Activated naive CD4-positive, alpha-beta T cell treated with anti-CD3 and anti-CD28 coated beads for 36 hours (primary cell): ENCODE data around the gene RNF168. TPM values are rescaled to one million over a fixed set of nuclear protein-coding genes. Genes with fewer than 3 reads are reported as not detected.
A peak's percentile ranks its signal among the peaks of the same experiment; 100 is the strongest.
"Not testable (repeated sequence)": the region's sequence is repeated elsewhere in the genome, so short reads cannot be mapped to it uniquely, and the experiment has no call there.

Source experiments
- CTCF ChIA-PET: fragments of 350-600 bp; sonication (Branson Sonifier 250); formaldehyde crosslinking; loops from one replicate; lab custom pipeline; 2021; ENCODE audit warnings: antibody characterized with exemption; lab: Charles Lee
- DNase-seq: peaks from one replicate; pipeline ENCODE4 v3.0.0-alpha.2; 2020
- H3K27ac Mint-ChIP-seq: one replicate; pipeline ENCODE4 v1.8.0; 2021; ENCODE audit warnings: mild to moderate bottlenecking, mixed read lengths
- H3K27me3 Mint-ChIP-seq: one replicate; pipeline ENCODE4 v1.8.0; 2021; ENCODE audit warnings: low read depth, mixed read lengths
- H3K36me3 Mint-ChIP-seq: one replicate; pipeline ENCODE4 v1.8.0; 2021; ENCODE audit warnings: low read depth, mixed read lengths
- H3K4me1 Mint-ChIP-seq: one replicate; pipeline ENCODE4 v1.8.0; 2021; ENCODE audit warnings: low read depth, mixed read lengths
- H3K4me3 Mint-ChIP-seq: one replicate; pipeline ENCODE4 v1.8.0; 2021; ENCODE audit warnings: mild to moderate bottlenecking, moderate library complexity, mixed read lengths
- H3K9me3 Mint-ChIP-seq: one replicate; pipeline ENCODE4 v1.8.0; 2021; ENCODE audit warnings: mixed read lengths
- intact Hi-C: fragments of 100-400 bp; cut with micrococcal nuclease; formaldehyde crosslinking; loops from one replicate; pipeline ENCODE4 v1.15.1; 2023
- total RNA-seq, 2 experiments: library from RNA; stranded (reverse); gene quantifications; one replicate each; pipeline ENCODE4 v1.2.3, GENCODE V29; 2021

Gene RNF168
- total RNA-seq, 2 experiments from 2014 or later = 28.9 to 29.1 TPM

- peaks cover 3% of the 10 kb centered on the region for H3K36me3 Mint-ChIP-seq
- H3K4me1 Mint-ChIP-seq = no peaks in the 10 kb centered on the region
Measured at GRCh38 chr3:196514350-196514716, 10.8 kb upstream of the RNF168 start.

GRCh38 chr3:196513697-196514349 is 10.3 kb upstream of the RNF168 start:
- Mint-ChIP-seq H3K27ac (no peak overlapping the region), H3K4me3 (no peak overlapping the region), H3K27me3 (no peaks in the 10 kb centered on the region), H3K4me1 (no peaks in the 10 kb centered on the region), H3K36me3 (no peaks in the 10 kb centered on the region), H3K9me3 (peaks cover 9% of the 10 kb centered on the region)
- CTCF ChIA-PET = interaction anchor here (0.7 to 3.0 kb wide), 4 partner anchors 8 to 40 kb away, joined by 4 to 22 read pairs (median 5); no protein-coding TSS in a partner anchor
- DNase-seq = no peak
- intact Hi-C loops = no loop called here

More at GRCh38 chr3:196514350-196514716, 10.8 kb upstream of the RNF168 start:
- CTCF ChIA-PET = interaction anchor here (3.0 kb wide), 1 partner anchor 8 kb away, joined by 22 read pairs; no protein-coding TSS in a partner anchor
- H3K9me3 Mint-ChIP-seq = peaks cover 15% of the 10 kb centered on the region
- H3K27me3 Mint-ChIP-seq = no peaks in the 10 kb centered on the region
- H3K27ac Mint-ChIP-seq = no peak overlapping the region
- intact Hi-C loops = no loop called here
- DNase-seq = no peak
- H3K4me3 Mint-ChIP-seq = no peak overlapping the region

- intact Hi-C loops, DNase-seq, H3K9me3 Mint-ChIP-seq, H3K27ac Mint-ChIP-seq, H3K36me3 Mint-ChIP-seq, H3K27me3 Mint-ChIP-seq, H3K4me1 Mint-ChIP-seq, H3K4me3 Mint-ChIP-seq: not testable (repeated sequence)
- CTCF ChIA-PET = interaction anchor here (0.6 to 3.0 kb wide), 3 partner anchors 10 to 143 kb away, joined by 3 to 22 read pairs (median 3); no protein-coding TSS in a partner anchor
Measured at GRCh38 chr3:196511646-196512425, 8.3 kb upstream of the RNF168 start.

GRCh38 chr3:196511108-196511507 is 7.5 kb upstream of the RNF168 start:
- H3K4me3 Mint-ChIP-seq, DNase-seq, H3K36me3 Mint-ChIP-seq, H3K9me3 Mint-ChIP-seq, intact Hi-C loops, H3K4me1 Mint-ChIP-seq, H3K27ac Mint-ChIP-seq, CTCF ChIA-PET, H3K27me3 Mint-ChIP-seq: not testable (repeated sequence)

- Mint-ChIP-seq H3K4me3 (no peak overlapping the region), H3K27me3 (no peaks in the 10 kb centered on the region), H3K27ac (no peak overlapping the region), H3K9me3 (peaks cover 8% of the 10 kb centered on the region), H3K4me1 (peaks cover 3% of the 10 kb centered on the region), H3K36me3 (peaks cover 5% of the 10 kb centered on the region)
- no peak for DNase-seq
- intact Hi-C loops = loop anchor here (10.0 kb wide), 1 partner anchor 1062 kb away; the partner anchor contains the start of gene ACAP2
- CTCF ChIA-PET = interaction anchor here (6.2 kb wide), 1 partner anchor 17 kb away, joined by 37 read pairs; no protein-coding TSS in a partner anchor
Measured at GRCh38 chr3:196506687-196507086, 3.1 kb upstream of the RNF168 start.

GRCh38 chr3:196504556-196504955 is 988 bp upstream of the RNF168 start:
- intact Hi-C loops = loop anchor here (5.0 to 10.0 kb wide), 2 partner anchors 952 to 1060 kb away; partner anchors contain the start of gene ACAP2
- peaks cover 19% of the 10 kb centered on the region for H3K4me1 Mint-ChIP-seq
- peaks cover 8% of the 10 kb centered on the region for H3K9me3 Mint-ChIP-seq
- CTCF ChIA-PET = interaction anchor here (6.2 kb wide), 1 partner anchor 19 kb away, joined by 37 read pairs; no protein-coding TSS in a partner anchor
- no peaks in the 10 kb centered on the region for H3K27me3 Mint-ChIP-seq
- H3K27ac Mint-ChIP-seq = no peak overlapping the region
- H3K4me3 Mint-ChIP-seq = peak overlapping the region; percentile 88
- DNase-seq = no peak
- H3K36me3 Mint-ChIP-seq = peaks cover 20% of the 10 kb centered on the region

- peaks cover 25% of the 10 kb centered on the region for H3K36me3 Mint-ChIP-seq
- H3K27ac Mint-ChIP-seq = peak overlapping the region; percentile 93
- H3K4me3 Mint-ChIP-seq = peak overlapping the region; percentile 88
- H3K27me3 Mint-ChIP-seq, H3K9me3 Mint-ChIP-seq, DNase-seq: not testable (repeated sequence)
- CTCF ChIA-PET = interaction anchor here (6.2 kb wide), 1 partner anchor 20 kb away, joined by 37 read pairs; no protein-coding TSS in a partner anchor
- H3K4me1 Mint-ChIP-seq = peaks cover 25% of the 10 kb centered on the region
- intact Hi-C loops = loop anchor here (5.0 to 10.0 kb wide), 2 partner anchors 952 to 1059 kb away; partner anchors contain the start of gene ACAP2
Measured at GRCh38 chr3:196504077-196504398, 470 bp upstream of the RNF168 start.

- intact Hi-C loops = loop anchor here (1.0 to 10.0 kb wide), 10 partner anchors 26 to 1058 kb away; partner anchors contain the start of genes ACAP2, DYNLT2B, TFRC and UBXN7
- H3K27me3 Mint-ChIP-seq = no peaks in the 10 kb centered on the region
- peak overlapping the region; percentile 88 for H3K4me3 Mint-ChIP-seq
- H3K27ac Mint-ChIP-seq = peak overlapping the region; percentile 93
- CTCF ChIA-PET = interaction anchor here (6.2 kb wide), 1 partner anchor 21 kb away, joined by 37 read pairs; no protein-coding TSS in a partner anchor
- H3K36me3 Mint-ChIP-seq = peaks cover 30% of the 10 kb centered on the region
- H3K4me1 Mint-ChIP-seq = peaks cover 33% of the 10 kb centered on the region
- peaks cover 8% of the 10 kb centered on the region for H3K9me3 Mint-ChIP-seq
- peak; percentile 77 for DNase-seq
Measured at GRCh38 chr3:196502775-196503195, 783 bp downstream of the RNF168 start.

- Mint-ChIP-seq H3K36me3 (peaks cover 32% of the 10 kb centered on the region), H3K4me1 (peaks cover 36% of the 10 kb centered on the region), H3K4me3 (peak overlapping the region; percentile 88), H3K9me3 (peaks cover 4% of the 10 kb centered on the region), H3K27me3 (no peaks in the 10 kb centered on the region), H3K27ac (peak overlapping the region; percentile 57)
- intact Hi-C loops = loop anchor here (1.0 to 10.0 kb wide), 3 partner anchors 227 to 1057 kb away; partner anchors contain the start of gene ACAP2
- peak; percentile 20 for DNase-seq
- CTCF ChIA-PET = interaction anchor here (1.2 kb wide), 1 partner anchor 15 kb away, joined by 5 read pairs; no protein-coding TSS in a partner anchor
Measured at GRCh38 chr3:196501316-196502044, 2.1 kb downstream of the RNF168 start.

- peak; percentile 20 for DNase-seq
Measured at GRCh38 chr3:196499807-196500524, 3.6 kb downstream of the RNF168 start.

GRCh38 chr3:196499061-196499460 is 4.5 kb downstream of the RNF168 start:
- H3K4me3 Mint-ChIP-seq = no peak overlapping the region

More at GRCh38 chr3:196499807-196500524, 3.6 kb downstream of the RNF168 start:
- Mint-ChIP-seq H3K27me3 (no peaks in the 10 kb centered on the region), H3K27ac (peak overlapping the region; percentile 57), H3K4me1 (peaks cover 38% of the 10 kb centered on the region), H3K9me3 (no peaks in the 10 kb centered on the region), H3K36me3 (peaks cover 38% of the 10 kb centered on the region), H3K4me3 (peak overlapping the region; percentile 88)
- CTCF ChIA-PET = interaction anchor here (1.2 kb wide), 1 partner anchor 14 kb away, joined by 5 read pairs; no protein-coding TSS in a partner anchor
- intact Hi-C loops = loop anchor here (5.0 to 10.0 kb wide), 2 partner anchors 948 to 1055 kb away; partner anchors contain the start of gene ACAP2

More at GRCh38 chr3:196499061-196499460, 4.5 kb downstream of the RNF168 start:
- Mint-ChIP-seq H3K27ac (no peak overlapping the region), H3K4me1 (peaks cover 38% of the 10 kb centered on the region), H3K27me3 (no peaks in the 10 kb centered on the region), H3K36me3 (peaks cover 38% of the 10 kb centered on the region), H3K9me3 (no peaks in the 10 kb centered on the region)
- intact Hi-C loops = no loop called here
- DNase-seq = no peak
- CTCF ChIA-PET = no interaction called here
